C4-2B (cell line): ENCODE measurements around the gene PAK5.

Experiments used
- CTCF ChIP-seq: fragments of 450-650 bp; conservative IDR thresholded peaks from 2 replicates; pipeline ENCODE4 v1.5.1; 2017; ENCODE audit warnings: mild to moderate bottlenecking
- ZFX ChIP-seq: fragments of 450-650 bp; IDR thresholded peaks from 2 replicates; pipeline ENCODE4 v1.6.1; 2017

- no peak for TF ChIP-seq CTCF
- no peak for TF ChIP-seq ZFX
These were observed 127.0 kb downstream of the PAK5 start for GRCh38 chr20:9711872-9712271.
